Measurements from ENCODE around the gene PALMD. TPM values are rescaled to one million over a fixed set of nuclear protein-coding genes. Genes with fewer than 3 reads are reported as not detected.

Gene PALMD
- total and polyA plus RNA-seq, 8 donors: 1.2 to 16.2 (median 3.9) TPM

DNA sequence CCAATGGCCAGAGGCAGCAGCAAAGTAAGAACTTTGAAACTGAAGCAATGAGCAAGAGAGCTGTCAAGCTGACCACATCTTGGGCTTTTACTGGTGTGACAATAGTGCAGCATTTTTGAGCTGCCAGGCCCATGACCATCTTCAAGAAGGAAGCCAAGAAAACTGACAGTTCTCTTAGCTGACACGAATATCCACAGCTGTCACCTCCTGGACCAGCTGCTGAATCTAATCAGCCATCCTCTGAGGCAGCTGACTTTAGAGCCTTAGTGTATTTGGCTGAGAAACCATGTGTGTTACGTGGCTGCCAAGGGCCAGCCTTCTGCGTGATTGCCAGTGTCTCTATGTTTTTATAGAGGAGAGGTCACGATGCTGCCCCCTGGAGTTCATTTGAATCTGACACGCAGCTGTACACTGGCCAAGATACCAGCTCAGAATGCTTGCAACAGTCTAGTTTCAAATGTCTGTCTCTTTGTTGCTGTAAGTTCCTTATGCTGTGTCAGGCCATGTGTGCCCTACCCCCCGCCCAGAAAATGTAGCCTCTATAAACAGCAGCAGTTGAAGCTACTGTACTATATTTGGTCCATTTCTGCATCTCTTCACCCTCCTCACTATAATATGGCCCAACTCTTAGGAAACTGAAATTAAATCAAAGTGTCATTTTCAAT, 39.7 kb downstream of the PALMD start:
- intact Hi-C loops (cut with DNase I; ENCODE audit: low total_unique reads): no loop called here
- WGBS, 5 donors: 9 to 17% (median 11%) methylated on average over 6 of the region's 6 CpGs
- DNase-seq: peak; percentile 80 to 84
- no peak for TF ChIP-seq POLR2A (IDR thresholded peaks at IDR 0.05)
- TF ChIP-seq EP300 (IDR thresholded peaks at IDR 0.05): no peak
- TF ChIP-seq POLR2AphosphoS5 (IDR thresholded peaks at IDR 0.05): peak in 2 of 3 donors; percentile 5 to 44
- peak in 4 of 7 experiments; percentile 27 to 54 (median 40) for TF ChIP-seq CTCF (IDR thresholded peaks at IDR 0.05)
- Histone ChIP-seq H3K36me3 (no peaks in the 10 kb centered on the region), H3K4me3 (no peak overlapping the region), H3K27me3 (no peaks in the 10 kb centered on the region), H3K27ac (no peak overlapping the region), H3K9me3 (no peaks in the 10 kb centered on the region), H3K4me1 (peaks cover 0 to 14% (median 5%) of the 10 kb centered on the region in 4 donors)

DNA sequence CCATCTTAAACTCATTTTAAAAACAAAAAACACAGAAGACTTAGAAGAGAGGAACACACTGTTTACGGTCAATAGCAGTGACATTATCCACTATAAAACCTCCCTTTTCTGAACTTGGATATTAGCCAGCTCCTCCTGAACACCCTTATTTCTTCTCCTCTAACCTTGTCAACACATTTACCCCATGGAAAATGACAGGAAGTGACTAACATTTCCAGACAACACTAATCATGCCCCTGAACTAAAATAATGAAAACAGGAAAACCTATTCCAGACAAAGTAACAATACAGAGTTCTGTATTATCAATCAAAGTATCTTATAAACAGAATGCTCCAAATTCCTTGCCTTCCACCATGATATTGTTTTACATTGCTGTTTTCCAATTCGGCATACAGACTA, 45.3 kb downstream of the PALMD start:
- no peaks in the 10 kb centered on the region for H3K4me1 ChIP-seq
- TF ChIP-seq CTCF (IDR thresholded peaks at IDR 0.05): no peak
- no peak for TF ChIP-seq POLR2A (IDR thresholded peaks at IDR 0.05)
- TF ChIP-seq EP300 (IDR thresholded peaks at IDR 0.05): no peak
- no peak for TF ChIP-seq POLR2AphosphoS5 (IDR thresholded peaks at IDR 0.05)
- DNase-seq: no peak
- H3K27me3 ChIP-seq: no peaks in the 10 kb centered on the region
- intact Hi-C loops (cut with DNase I; ENCODE audit: low total_unique reads): no loop called here
- WGBS, 5 donors: 83 to 88% (median 86%) methylated on average over 2 of the region's 2 CpGs
- H3K4me3 ChIP-seq: no peak overlapping the region
- no peak overlapping the region for H3K27ac ChIP-seq
- no peaks in the 10 kb centered on the region for H3K9me3 ChIP-seq
- no peaks in the 10 kb centered on the region for H3K36me3 ChIP-seq

DNA sequence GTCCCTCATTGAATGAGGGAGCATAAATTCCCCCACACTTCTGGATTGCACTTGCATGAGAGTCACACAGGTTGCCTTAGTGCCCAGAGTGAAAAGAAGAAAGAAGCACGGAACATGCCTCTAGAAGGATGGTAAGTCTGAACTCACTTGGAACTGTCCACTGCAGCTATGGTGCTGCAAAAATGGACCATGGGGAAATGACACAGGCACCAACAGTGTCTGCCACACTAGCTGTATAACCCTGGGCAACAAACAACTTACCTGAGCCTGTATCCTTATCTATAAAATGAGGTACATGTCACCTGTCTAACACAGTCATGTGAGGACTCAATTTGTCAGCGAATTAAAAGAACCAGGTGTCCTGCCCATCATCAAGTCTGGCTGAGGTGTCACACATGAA, 50.7 kb downstream of the PALMD start:
- Histone ChIP-seq H3K4me3 (no peak overlapping the region), H3K27ac (no peak overlapping the region), H3K27me3 (no peaks in the 10 kb centered on the region), H3K36me3 (no peaks in the 10 kb centered on the region), H3K4me1 (no peaks in the 10 kb centered on the region), H3K9me3 (no peaks in the 10 kb centered on the region)
- WGBS, 5 donors: 64 to 93% (median 79%) methylated on average over 2 of the region's 2 CpGs
- intact Hi-C loops (cut with DNase I; ENCODE audit: low total_unique reads): no loop called here
- no peak for TF ChIP-seq POLR2A (IDR thresholded peaks at IDR 0.05)
- no peak for TF ChIP-seq CTCF (IDR thresholded peaks at IDR 0.05)
- no peak for TF ChIP-seq POLR2AphosphoS5 (IDR thresholded peaks at IDR 0.05)
- no peak for TF ChIP-seq EP300 (IDR thresholded peaks at IDR 0.05)
- no peak for DNase-seq

DNA sequence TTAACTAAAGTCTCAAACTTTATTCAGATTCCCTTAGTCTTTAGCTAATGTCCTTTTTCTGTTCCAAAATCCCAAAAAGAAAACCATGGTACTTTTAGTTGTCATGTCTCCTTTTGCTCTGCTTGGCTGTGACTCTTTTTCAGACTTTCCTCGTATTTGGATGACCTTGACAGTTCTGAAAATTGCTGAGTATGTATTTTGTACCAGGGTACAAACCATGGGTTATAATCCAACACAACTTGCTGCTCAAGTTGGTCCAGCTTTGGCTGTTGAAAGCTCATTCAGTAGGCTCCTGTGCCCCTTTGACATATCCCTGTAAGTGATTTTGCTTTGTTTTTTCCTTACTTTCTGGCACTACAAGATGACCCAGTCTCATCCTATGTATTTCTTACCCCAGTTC, 51.7 kb downstream of the PALMD start:
- DNase-seq: no peak
- no peak for TF ChIP-seq EP300 (IDR thresholded peaks at IDR 0.05)
- no peak for TF ChIP-seq POLR2A (IDR thresholded peaks at IDR 0.05)
- no peak for TF ChIP-seq CTCF (IDR thresholded peaks at IDR 0.05)
- no peak for TF ChIP-seq POLR2AphosphoS5 (IDR thresholded peaks at IDR 0.05)
- WGBS, 5 donors: 56 to 75% (median 60%) methylated on average over 1 of the region's 1 CpG
- no peaks in the 10 kb centered on the region for H3K36me3 ChIP-seq
- no peaks in the 10 kb centered on the region for H3K27me3 ChIP-seq
- intact Hi-C loops (cut with DNase I; ENCODE audit: low total_unique reads): no loop called here
- no peaks in the 10 kb centered on the region for H3K9me3 ChIP-seq
- H3K4me1 ChIP-seq: no peaks in the 10 kb centered on the region
- H3K27ac ChIP-seq: no peak overlapping the region
- no peak overlapping the region for H3K4me3 ChIP-seq
